PC-3 (cell line): ENCODE data around the gene USO1.

Source experiments
- CTCF ChIP-seq: fragments of 300-600 bp; sonication (generic); conservative IDR thresholded peaks from 2 replicates; pipeline ENCODE4 v1.5.1; 2017; ENCODE audit warnings: antibody characterized with exemption, low read depth, mild to moderate bottlenecking, low read length
- EZH2 ChIP-seq: fragments of 300-600 bp; sonication (generic); IDR thresholded peaks from one replicate; pipeline ENCODE4 v1.6.1; 2017; ENCODE audit warnings: antibody characterized with exemption, mild to moderate bottlenecking, low read length; ENCODE audit not compliant: unreplicated experiment

DNA sequence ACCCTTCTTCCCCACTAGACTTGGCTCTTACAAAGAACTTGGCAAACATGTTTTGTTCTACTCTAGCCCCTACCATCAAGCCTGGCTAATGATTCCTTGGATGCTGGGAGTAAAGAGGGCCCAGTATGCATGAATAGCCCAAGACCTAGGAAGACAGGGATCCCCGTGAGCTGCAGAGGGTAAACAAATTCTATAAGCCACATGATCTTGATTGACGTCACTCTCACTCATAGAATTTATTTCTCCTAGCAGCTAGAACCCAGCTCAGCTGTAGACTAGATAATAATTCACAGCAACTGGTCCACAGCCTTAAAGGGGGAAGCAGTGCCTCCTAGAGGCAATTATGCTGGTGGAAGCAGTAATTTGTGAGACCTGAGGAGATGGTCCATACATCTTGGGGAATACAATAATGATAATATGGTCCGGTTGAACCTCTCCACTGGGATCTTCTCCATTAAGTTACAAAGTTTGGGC is 16.1 kb upstream of the USO1 start:
- no peak for TF ChIP-seq EZH2
- peak; percentile 37; the same call in 1 of the 2 replicates for TF ChIP-seq CTCF
